Eye (tissue), 1 donor: Measurements from ENCODE around the gene CRKL.

Experiments used
- DNase-seq: peaks from one replicate; pipeline ENCODE4 v3.0.0-alpha.2; 2015

The CRKL gene

GRCh38 chr22:20983081-20983771 is 66.0 kb downstream of the CRKL start:
- no peak for DNase-seq

- DNase-seq: no peak
Measured at GRCh38 chr22:20985720-20986119, 68.5 kb downstream of the CRKL start.

GRCh38 chr22:20986365-20986764 is 69.2 kb downstream of the CRKL start:
- no peak for DNase-seq

- DNase-seq: no peak
Measured at GRCh38 chr22:20987375-20987774, 70.2 kb downstream of the CRKL start.

GRCh38 chr22:20988573-20989322 is 71.5 kb downstream of the CRKL start:
- DNase-seq: no peak

GRCh38 chr22:20989323-20990138 is 72.3 kb downstream of the CRKL start:
- no peak for DNase-seq

GRCh38 chr22:20990184-20991180 is 73.3 kb downstream of the CRKL start:
- DNase-seq: no peak

- no peak for DNase-seq
Measured at GRCh38 chr22:20991252-20992055, 74.2 kb downstream of the CRKL start.

GRCh38 chr22:20992056-20992442 is 74.8 kb downstream of the CRKL start:
- no peak for DNase-seq

- DNase-seq: no peak
Measured at GRCh38 chr22:20992456-20993303, 75.5 kb downstream of the CRKL start.

- DNase-seq: no peak
Measured at GRCh38 chr22:20993304-20994127, 76.3 kb downstream of the CRKL start.

- DNase-seq: no peak
Measured at GRCh38 chr22:20994128-20994901, 77.1 kb downstream of the CRKL start.

GRCh38 chr22:20994902-20995241 is 77.7 kb downstream of the CRKL start:
- no peak for DNase-seq

GRCh38 chr22:20995329-20996030 is 78.3 kb downstream of the CRKL start:
- no peak for DNase-seq

- no peak for DNase-seq
Measured at GRCh38 chr22:20996031-20996410, 78.8 kb downstream of the CRKL start.

- DNase-seq: no peak
Measured at GRCh38 chr22:20996598-20997535, 79.7 kb downstream of the CRKL start.
